Osteocyte (in vitro differentiated cells): ENCODE measurements around the gene HOXA10. TPM values are rescaled to one million over a fixed set of nuclear protein-coding genes. Genes with fewer than 3 reads are reported as not detected.
A peak's percentile ranks its signal among the peaks of the same experiment; 100 is the strongest.

Source experiments
- DNase-seq: peaks from one replicate; pipeline ENCODE4 v3.0.0; 2021; ENCODE audit warnings: mixed read lengths; ENCODE audit not compliant: unreplicated experiment; ENCODE audit errors: extremely low spot score
- H3K27ac Mint-ChIP-seq: one replicate; pipeline ENCODE4 v1.8.0; 2021; ENCODE audit warnings: mild to moderate bottlenecking, mixed read lengths; ENCODE audit not compliant: unreplicated experiment
- H3K27me3 Mint-ChIP-seq: one replicate; pipeline ENCODE4 v1.8.0; 2021; ENCODE audit warnings: mixed read lengths; ENCODE audit not compliant: unreplicated experiment
- H3K36me3 Mint-ChIP-seq: one replicate; pipeline ENCODE4 v1.8.0; 2021; ENCODE audit warnings: mixed read lengths; ENCODE audit not compliant: unreplicated experiment
- H3K4me1 Mint-ChIP-seq: one replicate; pipeline ENCODE4 v1.8.0; 2021; ENCODE audit warnings: mixed read lengths; ENCODE audit not compliant: unreplicated experiment
- H3K4me3 Mint-ChIP-seq: one replicate; pipeline ENCODE4 v1.8.0; 2021; ENCODE audit warnings: mild to moderate bottlenecking, moderate library complexity, mixed read lengths; ENCODE audit not compliant: unreplicated experiment
- H3K9me3 Mint-ChIP-seq: one replicate; pipeline ENCODE4 v1.8.0; 2021; ENCODE audit warnings: mixed read lengths; ENCODE audit not compliant: unreplicated experiment
- total RNA-seq: library from RNA; stranded (reverse); gene quantifications from 2 replicates; pipeline ENCODE4 v1.2.1, GENCODE V29; 2021
- TF ChIP-seq, protein P1 (sequence below): fragments of 200-600 bp; sonication (generic); IDR thresholded peaks from 2 replicates; pipeline ENCODE4 v1.5.0; 2021; ENCODE audit warnings: antibody characterized with exemption, mild to moderate bottlenecking, moderate library complexity

Gene HOXA10
- total RNA-seq, 1 donor from 2014 or later, result not detected

DNA sequence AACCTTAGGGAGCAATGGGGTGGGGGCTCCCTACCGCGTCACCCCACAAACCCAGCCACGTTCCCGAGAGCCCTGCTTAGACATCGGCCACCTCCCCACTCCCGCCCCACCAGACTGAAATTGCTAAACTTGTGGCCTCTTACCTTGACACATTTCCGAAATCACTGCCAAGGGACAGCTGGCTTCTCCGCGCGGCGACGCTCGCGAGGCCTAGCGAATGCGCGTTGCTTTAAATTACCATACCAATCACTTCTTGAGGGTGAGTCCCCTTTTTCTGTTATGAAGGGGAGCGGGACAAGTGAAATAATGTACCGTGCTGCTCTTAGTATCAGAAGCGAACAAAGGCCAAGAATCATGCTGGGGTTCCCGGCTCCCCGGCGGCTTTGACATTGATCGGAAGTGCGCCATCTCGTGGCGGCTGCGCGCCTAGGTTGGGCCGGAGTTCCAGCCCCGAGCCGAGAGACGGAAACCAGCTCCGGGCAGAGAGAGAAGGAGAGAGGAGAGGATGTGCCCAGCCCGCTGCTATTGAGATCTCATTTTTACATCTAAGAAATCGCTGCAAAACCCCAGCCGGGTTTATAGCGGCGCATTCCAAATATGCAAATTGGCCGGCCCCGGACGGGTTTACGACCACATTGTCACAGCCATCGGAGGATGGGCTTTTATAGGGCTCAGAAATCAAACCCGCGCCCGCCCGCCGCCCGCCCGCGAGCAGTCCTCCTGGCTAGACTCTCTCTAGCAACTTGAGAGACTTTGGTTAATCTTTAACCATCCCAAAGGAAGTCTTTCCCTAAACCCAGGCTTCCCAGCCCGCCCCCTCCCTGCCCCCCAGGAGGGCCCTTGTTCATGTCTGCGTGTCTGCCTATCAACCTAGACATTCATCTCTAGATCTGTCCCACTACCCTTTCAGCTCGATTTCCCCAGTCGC lies 5.6 kb upstream of the HOXA10 start:
- Mint-ChIP-seq H3K27me3 (peaks cover 85% of the 10 kb centered on the region), H3K36me3 (no peaks in the 10 kb centered on the region), H3K9me3 (no peaks in the 10 kb centered on the region), H3K4me1 (peaks cover 18% of the 10 kb centered on the region), H3K27ac (no peak overlapping the region), H3K4me3 (peak overlapping the region; percentile 0)
- TF ChIP-seq, protein P1, sequence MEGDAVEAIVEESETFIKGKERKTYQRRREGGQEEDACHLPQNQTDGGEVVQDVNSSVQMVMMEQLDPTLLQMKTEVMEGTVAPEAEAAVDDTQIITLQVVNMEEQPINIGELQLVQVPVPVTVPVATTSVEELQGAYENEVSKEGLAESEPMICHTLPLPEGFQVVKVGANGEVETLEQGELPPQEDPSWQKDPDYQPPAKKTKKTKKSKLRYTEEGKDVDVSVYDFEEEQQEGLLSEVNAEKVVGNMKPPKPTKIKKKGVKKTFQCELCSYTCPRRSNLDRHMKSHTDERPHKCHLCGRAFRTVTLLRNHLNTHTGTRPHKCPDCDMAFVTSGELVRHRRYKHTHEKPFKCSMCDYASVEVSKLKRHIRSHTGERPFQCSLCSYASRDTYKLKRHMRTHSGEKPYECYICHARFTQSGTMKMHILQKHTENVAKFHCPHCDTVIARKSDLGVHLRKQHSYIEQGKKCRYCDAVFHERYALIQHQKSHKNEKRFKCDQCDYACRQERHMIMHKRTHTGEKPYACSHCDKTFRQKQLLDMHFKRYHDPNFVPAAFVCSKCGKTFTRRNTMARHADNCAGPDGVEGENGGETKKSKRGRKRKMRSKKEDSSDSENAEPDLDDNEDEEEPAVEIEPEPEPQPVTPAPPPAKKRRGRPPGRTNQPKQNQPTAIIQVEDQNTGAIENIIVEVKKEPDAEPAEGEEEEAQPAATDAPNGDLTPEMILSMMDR, result peak; percentile 77
- DNase-seq, result no peak

DNA sequence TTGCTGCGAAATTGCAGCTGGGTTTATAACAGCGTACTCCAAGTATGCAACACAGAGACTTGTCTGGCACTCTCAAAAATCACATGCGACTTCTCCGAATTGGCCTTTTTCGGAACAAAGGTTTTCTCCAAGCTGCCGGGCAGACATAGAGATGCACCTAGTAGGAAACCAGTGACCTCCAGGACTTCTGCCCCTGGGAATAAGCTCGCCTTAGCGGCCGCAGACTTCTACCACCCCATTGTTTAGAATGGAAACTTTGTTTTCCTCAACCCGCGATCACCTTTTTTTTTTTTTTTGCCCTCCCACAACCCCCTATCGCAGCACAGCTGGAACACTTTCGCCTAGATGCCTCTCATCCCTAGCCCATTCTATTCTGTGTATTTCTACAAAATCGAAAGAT lies 4.9 kb upstream of the HOXA10 start:
- Mint-ChIP-seq H3K9me3 (no peaks in the 10 kb centered on the region), H3K36me3 (no peaks in the 10 kb centered on the region), H3K27ac (no peak overlapping the region), H3K4me3 (no peak overlapping the region), H3K4me1 (peaks cover 13% of the 10 kb centered on the region), H3K27me3 (peaks cover 85% of the 10 kb centered on the region)
- no peak for DNase-seq
- TF ChIP-seq, protein P1, result no peak

GRCh38 chr7:27178366-27178765 lies 4.2 kb upstream of the HOXA10 start:
- H3K9me3 Mint-ChIP-seq, result no peaks in the 10 kb centered on the region
- peaks cover 7% of the 10 kb centered on the region for H3K4me1 Mint-ChIP-seq
- no peak overlapping the region for H3K27ac Mint-ChIP-seq
- DNase-seq, result no peak
- H3K27me3 Mint-ChIP-seq, result peaks cover 81% of the 10 kb centered on the region
- TF ChIP-seq, protein P1, result no peak
- no peaks in the 10 kb centered on the region for H3K36me3 Mint-ChIP-seq
- no peak overlapping the region for H3K4me3 Mint-ChIP-seq

GRCh38 chr7:27177795-27178320 lies 3.7 kb upstream of the HOXA10 start:
- H3K9me3 Mint-ChIP-seq, result no peaks in the 10 kb centered on the region
- H3K36me3 Mint-ChIP-seq, result no peaks in the 10 kb centered on the region
- no peak overlapping the region for H3K27ac Mint-ChIP-seq
- H3K27me3 Mint-ChIP-seq, result peaks cover 81% of the 10 kb centered on the region
- TF ChIP-seq, protein P1, result no peak
- no peak for DNase-seq
- peaks cover 7% of the 10 kb centered on the region for H3K4me1 Mint-ChIP-seq
- H3K4me3 Mint-ChIP-seq, result no peak overlapping the region
